Measurements from ENCODE around the gene ABCC1.

Gene ABCC1

GRCh38 chr16:16051132-16051531, 101.7 kb downstream of the ABCC1 start:
- no peak for DNase-seq

- DNase-seq, result no peak
Observed at GRCh38 chr16:16052916-16053315, 103.5 kb downstream of the ABCC1 start.

DNA sequence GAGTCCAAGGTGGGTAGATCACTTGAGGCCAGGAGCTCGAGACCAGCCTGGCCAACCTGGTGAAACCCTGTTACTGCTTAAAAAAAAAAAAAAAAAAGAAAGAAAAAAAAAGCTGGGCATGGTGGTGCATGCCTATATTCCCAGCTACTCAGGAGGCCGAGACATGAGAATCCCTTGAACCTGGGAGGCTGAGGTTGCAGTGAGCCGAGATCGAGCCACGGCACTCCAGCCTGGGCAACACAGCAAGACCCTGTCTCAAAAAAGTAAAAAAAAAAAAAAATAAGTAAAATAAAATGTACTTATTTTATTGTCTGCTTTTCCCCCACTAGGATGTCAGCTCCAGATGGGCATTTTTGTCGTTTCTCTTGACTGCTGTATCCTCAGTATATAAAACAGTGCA, 107.7 kb downstream of the ABCC1 start:
- no peak for DNase-seq

- no peak for DNase-seq
Observed at GRCh38 chr16:16059160-16059559, 109.7 kb downstream of the ABCC1 start.

DNA sequence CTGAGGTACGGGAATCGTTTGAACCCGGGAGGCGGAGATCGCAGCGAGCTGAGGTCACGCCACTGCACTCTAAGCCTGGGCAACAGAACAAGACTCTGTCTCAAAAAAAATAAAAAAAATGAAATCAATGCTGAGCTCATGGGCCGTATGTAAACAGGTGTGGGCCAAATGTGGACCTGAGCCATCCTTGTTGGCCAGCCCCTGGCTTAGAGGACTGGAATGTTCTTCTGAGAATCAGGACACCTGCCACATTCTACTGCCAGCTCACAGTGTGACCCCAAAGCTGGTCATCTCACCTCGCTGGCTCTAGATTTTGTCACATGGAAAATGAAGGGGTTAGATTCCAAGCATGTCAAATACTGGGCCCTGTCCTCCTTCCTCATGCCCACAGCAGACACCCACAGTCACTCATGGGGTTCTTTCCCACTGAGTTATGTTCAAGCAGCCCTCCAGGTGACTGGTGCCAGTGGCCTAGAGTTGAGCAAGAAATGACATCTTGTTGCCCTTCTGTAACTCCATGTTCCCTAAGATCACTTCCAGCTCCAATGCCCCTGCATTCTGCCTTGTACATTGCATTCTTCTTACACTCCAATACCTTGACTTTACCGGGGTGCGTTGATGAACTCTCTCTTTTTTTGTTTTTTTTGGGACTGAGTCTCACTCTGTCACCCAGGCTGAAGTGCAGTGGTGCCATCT, 110.6 kb downstream of the ABCC1 start:
- DNase-seq, result no peak

GRCh38 chr16:16062023-16062937, 112.9 kb downstream of the ABCC1 start:
- DNase-seq, result no peak

GRCh38 chr16:16063683-16064082, 114.3 kb downstream of the ABCC1 start:
- DNase-seq, result no peak

GRCh38 chr16:16064874-16065384, 115.5 kb downstream of the ABCC1 start:
- no peak for DNase-seq

GRCh38 chr16:16067127-16067526, 117.7 kb downstream of the ABCC1 start:
- DNase-seq, result no peak

- no peak for DNase-seq
Observed at GRCh38 chr16:16071631-16072244, 122.3 kb downstream of the ABCC1 start.

- no peak for DNase-seq
Observed at GRCh38 chr16:16073001-16073545, 123.7 kb downstream of the ABCC1 start.

- peak; percentile 71 for DNase-seq
Observed at GRCh38 chr16:16073891-16074881, 124.8 kb downstream of the ABCC1 start.

DNA sequence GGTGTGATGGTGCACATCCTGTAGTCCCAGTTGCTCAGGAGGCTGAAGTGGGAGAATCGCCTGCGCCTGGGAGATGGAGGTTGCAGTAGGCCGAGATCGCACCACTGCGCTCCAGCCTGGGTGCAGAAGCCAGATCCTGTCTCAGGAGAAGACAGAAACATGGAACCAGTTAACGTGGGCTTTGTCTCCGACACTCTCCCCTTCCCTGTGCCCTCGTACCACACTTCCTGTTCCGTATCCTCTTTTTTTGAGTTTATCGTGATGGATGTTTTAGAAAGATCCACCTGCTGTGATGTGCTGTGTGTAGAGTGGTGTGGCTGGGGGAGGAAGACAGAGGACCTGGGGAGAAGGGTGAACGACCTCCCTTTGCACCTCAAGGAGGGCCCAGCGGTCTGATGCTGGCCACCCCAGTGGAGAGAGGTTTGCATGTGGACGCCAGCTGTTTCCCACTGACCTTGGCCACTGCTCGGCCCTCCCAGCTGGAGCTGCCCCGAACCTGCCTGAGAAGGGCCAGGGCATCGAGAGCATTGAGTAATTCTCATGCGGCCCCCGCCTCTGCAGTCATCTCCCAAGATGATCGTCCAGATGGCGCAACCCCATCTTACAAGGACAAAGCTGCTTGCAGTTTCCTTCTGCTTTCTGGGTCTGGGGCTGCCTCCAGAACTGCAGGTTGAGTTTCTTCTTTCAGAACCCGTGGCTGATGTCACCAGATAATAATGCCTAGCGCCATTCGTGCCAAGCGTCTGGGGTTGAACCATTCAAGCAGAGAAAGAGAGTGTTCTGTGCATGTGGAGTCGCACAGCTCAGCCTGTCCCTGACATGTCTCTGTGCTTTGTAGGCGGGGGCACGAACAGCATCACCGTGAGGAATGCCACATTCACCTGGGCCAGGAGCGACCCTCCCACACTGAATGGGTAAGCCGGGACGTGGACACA, 126.3 kb downstream of the ABCC1 start:
- peak; percentile 61 for DNase-seq

DNA sequence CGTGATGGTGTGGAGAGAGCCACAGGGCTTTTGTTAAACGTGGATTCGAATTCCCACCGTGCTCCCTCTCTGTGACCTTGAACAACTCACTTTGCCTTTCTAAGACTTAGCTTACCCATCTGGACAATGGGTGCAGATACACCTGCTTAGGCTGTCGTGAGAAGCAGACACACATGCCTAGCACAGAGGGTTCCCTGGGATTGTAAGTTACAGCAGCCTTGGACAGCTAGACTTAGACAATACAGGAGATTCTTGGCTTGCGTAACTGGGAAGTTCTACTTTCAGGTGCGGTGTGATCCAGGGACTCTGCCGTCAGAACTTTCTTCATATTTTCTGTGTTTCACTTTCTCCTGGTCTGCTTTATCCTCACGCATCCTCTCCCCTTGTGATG, 127.0 kb downstream of the ABCC1 start:
- no peak for DNase-seq

DNA sequence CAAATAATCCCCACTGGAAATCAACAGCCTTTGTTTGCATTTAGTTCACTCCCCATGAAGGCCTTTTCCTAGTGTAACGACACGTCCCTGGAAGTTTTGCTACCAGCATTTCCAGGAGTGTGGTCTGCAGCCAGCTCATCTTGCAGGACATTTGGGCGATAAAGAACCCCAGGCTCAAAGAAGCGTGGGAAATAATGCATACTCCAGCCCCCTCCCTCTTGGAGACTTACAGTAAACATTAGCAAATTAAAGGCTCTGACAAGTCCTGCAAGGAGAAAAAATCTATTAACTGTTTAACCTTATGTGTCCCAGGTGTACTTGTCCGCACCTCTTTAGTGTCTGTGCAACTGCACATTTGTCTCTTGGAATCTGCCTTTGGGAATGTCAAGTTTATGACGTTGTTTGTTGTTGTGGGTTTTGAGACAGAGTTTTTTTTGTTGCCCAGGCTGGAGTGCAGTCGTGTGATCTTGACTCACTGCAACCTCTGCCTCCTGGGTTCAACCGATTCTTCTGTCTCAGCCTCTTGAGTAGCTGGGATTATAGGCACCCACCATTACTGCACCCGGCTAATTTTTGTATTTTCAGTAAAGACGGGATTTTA, 131.1 kb downstream of the ABCC1 start:
- no peak for DNase-seq

- DNase-seq, result no peak
Observed at GRCh38 chr16:16081141-16081540, 131.7 kb downstream of the ABCC1 start.

DNA sequence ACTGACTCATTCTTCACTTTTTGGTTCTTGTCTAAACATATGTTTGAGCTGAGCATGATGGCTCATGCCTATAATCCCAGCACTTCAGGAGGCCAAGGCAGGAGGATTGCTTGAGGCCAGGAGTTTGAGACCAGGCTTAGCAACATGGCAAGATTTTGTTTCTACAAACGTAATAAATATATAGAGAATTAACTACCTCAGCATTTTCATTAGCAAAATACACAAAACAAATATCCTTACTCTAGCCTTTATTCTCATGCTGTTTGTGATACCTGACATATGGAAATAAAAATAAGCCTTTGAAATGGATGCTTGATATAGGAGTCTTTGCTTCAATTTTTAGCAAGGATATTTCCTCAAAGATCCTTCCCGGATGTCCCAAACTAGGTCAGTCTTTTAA, 132.8 kb downstream of the ABCC1 start:
- DNase-seq, result no peak

DNA sequence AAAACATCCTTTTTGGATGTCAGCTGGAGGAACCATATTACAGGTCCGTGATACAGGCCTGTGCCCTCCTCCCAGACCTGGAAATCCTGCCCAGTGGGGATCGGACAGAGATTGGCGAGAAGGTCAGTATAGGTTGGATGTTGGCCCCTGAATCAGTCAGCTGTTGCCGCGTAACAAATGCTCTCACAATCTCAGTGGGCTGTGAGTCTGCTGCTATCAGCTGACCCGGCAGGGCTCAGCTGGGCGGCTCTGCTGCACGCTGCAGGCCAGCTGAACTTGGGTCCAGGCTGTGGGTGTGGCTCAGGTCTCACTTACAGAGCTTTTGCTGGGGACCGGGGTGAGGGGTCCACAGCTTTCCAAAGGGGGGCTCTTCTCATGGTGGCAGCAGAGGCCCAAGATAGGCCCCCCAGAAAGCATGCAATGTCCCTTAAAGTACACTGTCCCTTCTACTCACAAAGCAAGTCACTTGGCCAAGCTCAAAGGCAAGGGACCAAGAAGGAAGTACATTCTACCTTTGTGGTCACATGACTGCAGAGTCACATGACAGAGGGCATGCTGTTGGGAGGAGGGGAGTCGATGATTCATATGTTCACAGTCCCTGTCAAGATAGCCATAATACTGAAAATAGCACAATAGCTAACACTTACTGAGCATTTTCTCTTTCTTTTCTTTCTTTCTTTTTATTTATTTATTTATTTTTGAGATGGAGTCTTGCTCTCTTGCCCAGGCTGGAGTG, 134.2 kb downstream of the ABCC1 start:
- DNase-seq, result no peak

- no peak for DNase-seq
Observed at GRCh38 chr16:16084874-16085273, 135.5 kb downstream of the ABCC1 start.

Data from femur (tissue), 1 donor.